IMR-90 (cell line): Measurements from ENCODE around the gene WDR1. TPM values are rescaled to one million over a fixed set of nuclear protein-coding genes. Genes with fewer than 3 reads are reported as not detected.

Experiments
- ATAC-seq: fragments of 200-7000 bp; cut with Tn5 transposase; 2 replicates; pipeline ENCODE4 v1.9.1; 2020; ENCODE audit warnings: low read depth, mild to moderate bottlenecking, moderate library complexity
- BruUV-seq: library from RNA; stranded (reverse); fragments of 400-500 nt; replicated peaks from 2 replicates; lab custom pipeline; 2021; lab: Mats Ljungman, UMichigan
- CTCF ChIA-PET: fragments of 300-600 bp; formaldehyde crosslinking; extraction: SDS; loops from one replicate; lab custom pipeline; 2021; ENCODE audit warnings: antibody characterized with exemption; lab: Yijun Ruan, JAX
- POLR2A ChIA-PET: fragments of 300-600 bp; sonication (Branson Sonifier 250); formaldehyde crosslinking; loops from one replicate; lab custom pipeline; 2022; ENCODE audit warnings: antibody characterized with exemption; ENCODE audit not compliant: unreplicated experiment; lab: Charles Lee
- DNase-seq: peaks from one replicate; pipeline ENCODE4 v3.0.0; 2013
- H2AFZ ChIP-seq: replicated peaks from 2 replicates; pipeline ENCODE3; 2013; ENCODE audit warnings: low read length, mild to moderate bottlenecking; ENCODE audit not compliant: poor library complexity
- H2AK5ac ChIP-seq: 2 replicates; pipeline ENCODE4 v1.6.1; 2013; ENCODE audit warnings: low read depth, low read length, inconsistent platforms
- H2AK9ac ChIP-seq: replicated peaks from 2 replicates; pipeline ENCODE3; 2013; ENCODE audit warnings: mild to moderate bottlenecking, low read depth, low read length, moderate library complexity; ENCODE audit not compliant: poor library complexity
- H2BK120ac ChIP-seq: 2 replicates; pipeline ENCODE4 v1.6.1; 2013; ENCODE audit warnings: low read depth, low read length, inconsistent platforms
- H2BK15ac ChIP-seq: 3 replicates; pipeline ENCODE4 v1.6.1; 2013; ENCODE audit warnings: low read depth, low read length, inconsistent platforms
- H2BK20ac ChIP-seq: 2 replicates; pipeline ENCODE4 v1.6.1; 2013; ENCODE audit warnings: low read depth, mild to moderate bottlenecking, inconsistent platforms, low read length, moderate library complexity
- H2BK5ac ChIP-seq: 2 replicates; pipeline ENCODE4 v1.6.1; 2013; ENCODE audit warnings: mild to moderate bottlenecking, low read depth, low read length, inconsistent platforms; ENCODE audit not compliant: poor library complexity, severe bottlenecking
- H3K14ac ChIP-seq: replicated peaks from 2 replicates; pipeline ENCODE4 v1.6.1; 2013; ENCODE audit warnings: low read depth, low read length, inconsistent platforms
- H3K18ac ChIP-seq: 2 replicates; pipeline ENCODE4 v1.6.1; 2013; ENCODE audit warnings: low read depth, low read length, control low read depth
- H3K23ac ChIP-seq: 2 replicates; pipeline ENCODE4 v1.6.1; 2013; ENCODE audit warnings: low read depth, low read length, inconsistent platforms
- H3K27ac ChIP-seq: 2 replicates; pipeline ENCODE4 v1.5.1; 2013; ENCODE audit warnings: mild to moderate bottlenecking, control low read depth, low read length; ENCODE audit not compliant: insufficient read depth
- H3K27me3 ChIP-seq: 2 replicates; pipeline ENCODE4 v1.6.1; 2013; ENCODE audit warnings: low read length; ENCODE audit not compliant: control insufficient read depth, insufficient read depth
- H3K36me3 ChIP-seq: 2 replicates; pipeline ENCODE4 v1.6.1; 2013; ENCODE audit warnings: low read length, mixed read lengths; ENCODE audit not compliant: control insufficient read depth, insufficient read depth
- H3K4ac ChIP-seq: 2 replicates; pipeline ENCODE4 v1.6.1; 2013; ENCODE audit warnings: low read depth, low read length, inconsistent platforms
- H3K4me1 ChIP-seq: 2 replicates; pipeline ENCODE4 v1.6.1; 2013; ENCODE audit warnings: low read length, mixed read lengths; ENCODE audit not compliant: control insufficient read depth, insufficient read depth
- H3K4me2 ChIP-seq: 2 replicates; pipeline ENCODE4 v1.6.1; 2013; ENCODE audit warnings: low read depth, mild to moderate bottlenecking, control low read depth, low read length, moderate library complexity
- H3K4me3 ChIP-seq: 2 replicates; pipeline ENCODE4 v1.5.1; 2013; ENCODE audit warnings: low read depth, mild to moderate bottlenecking, control low read depth, low read length, moderate library complexity; ENCODE audit not compliant: insufficient read depth
- H3K56ac ChIP-seq: 2 replicates; pipeline ENCODE4 v1.6.1; 2013; ENCODE audit warnings: low read length, inconsistent platforms; ENCODE audit not compliant: insufficient read depth; ENCODE audit errors: extremely low read depth
- H3K79me1 ChIP-seq, 2 experiments: 2 replicates each; pipeline ENCODE4 v1.6.1; 2013; ENCODE audit warnings: low read length in 2 of 2, inconsistent platforms in 1 of 2, low read depth in 1 of 2
- H3K9ac ChIP-seq: 2 replicates; pipeline ENCODE4 v1.6.1; 2013; ENCODE audit warnings: low read depth, low read length, control low read depth
- H3K9me1 ChIP-seq: 2 replicates; pipeline ENCODE4 v1.6.1; 2013; ENCODE audit warnings: low read length, inconsistent platforms; ENCODE audit not compliant: insufficient read depth
- H3K9me3 ChIP-seq: 2 replicates; pipeline ENCODE4 v1.6.1; 2013; ENCODE audit warnings: low read length; ENCODE audit not compliant: control insufficient read depth, insufficient read depth
- H4K20me1 ChIP-seq: 2 replicates; pipeline ENCODE4 v1.6.1; 2013; ENCODE audit warnings: low read length, inconsistent platforms; ENCODE audit not compliant: insufficient read depth
- H4K5ac ChIP-seq: 2 replicates; pipeline ENCODE4 v1.6.1; 2013; ENCODE audit warnings: mild to moderate bottlenecking, low read depth, low read length, control low read depth
- H4K8ac ChIP-seq, 2 experiments: 2 replicates each; pipeline ENCODE4 v1.6.1; 2013; ENCODE audit warnings: low read depth in 2 of 2, low read length in 2 of 2, control low read depth in 1 of 2, inconsistent platforms in 1 of 2
- H4K91ac ChIP-seq: 2 replicates; pipeline ENCODE4 v1.6.1; 2013; ENCODE audit warnings: low read depth, low read length, inconsistent platforms; ENCODE audit not compliant: insufficient read depth
- CHD1 ChIP-seq: IDR thresholded peaks from 2 replicates; pipeline ENCODE4 v1.6.1; 2012; ENCODE audit warnings: low read depth, low read length, improper control_type of control experiment
- MAFK ChIP-seq: IDR thresholded peaks from 2 replicates; pipeline ENCODE4 v1.6.1; 2012; ENCODE audit warnings: low read depth, low read length, improper control_type of control experiment
- WGBS, 2 experiments: methylation state at CpG; one replicate each; pipeline versions ENCODE4 v1.1.5 to v1.1.7; 2013; ENCODE audit warnings: missing lambda C conversion rate in 2 of 2; ENCODE audit not compliant: insufficient read length in 1 of 2; ENCODE audit errors: extremely low coverage in 2 of 2; 5-methylcytosine and 5-hydroxymethylcytosine counted together
- dilution Hi-C: fragments of 300-500 bp; cut with HindIII; formaldehyde crosslinking; loops from one replicate; pipeline ENCODE4 v1.14.3; 2018; ENCODE audit warnings: low sequenced_read_pairs; ENCODE audit not compliant: unreplicated experiment
- in situ Hi-C: fragments of 300-500 bp; cut with MboI; formaldehyde crosslinking; loops from 3 replicates; pipeline ENCODE4 v1.14.3; 2019; ENCODE audit warnings: low sequenced_read_pairs, inconsistent platforms, mixed read lengths
- intact Hi-C: fragments of 100-400 bp; cut with micrococcal nuclease; formaldehyde crosslinking; loops from 2 replicates; pipeline ENCODE4 v1.10.0; 2022
- polyA plus RNA-seq, 3 experiments: library from polyadenylated mRNA; depleted of rRNA; stranded (reverse); fragments of >200 nt; gene quantifications; 2 replicates each; pipeline ENCODE4 v1.2.3, GENCODE V29; 2012; ENCODE audit warnings: low replicate concordance in 1 of 3
- total RNA-seq: library from RNA; depleted of rRNA; stranded (reverse); fragments of >200 nt; gene quantifications from 2 replicates; pipeline ENCODE4 v1.2.3, GENCODE V29; 2012
- TF ChIP-seq, protein P1 (sequence below): fragments of 150-350 bp; IDR thresholded peaks from 2 replicates; pipeline ENCODE4 v1.6.1; 2017; ENCODE audit warnings: mild to moderate bottlenecking, antibody characterized with exemption, low read length, low read depth

Gene WDR1
- total and polyA plus RNA-seq, 2 of the 4 experiments (the other 2 are of a cell fraction), result 725 to 992 TPM

DNA sequence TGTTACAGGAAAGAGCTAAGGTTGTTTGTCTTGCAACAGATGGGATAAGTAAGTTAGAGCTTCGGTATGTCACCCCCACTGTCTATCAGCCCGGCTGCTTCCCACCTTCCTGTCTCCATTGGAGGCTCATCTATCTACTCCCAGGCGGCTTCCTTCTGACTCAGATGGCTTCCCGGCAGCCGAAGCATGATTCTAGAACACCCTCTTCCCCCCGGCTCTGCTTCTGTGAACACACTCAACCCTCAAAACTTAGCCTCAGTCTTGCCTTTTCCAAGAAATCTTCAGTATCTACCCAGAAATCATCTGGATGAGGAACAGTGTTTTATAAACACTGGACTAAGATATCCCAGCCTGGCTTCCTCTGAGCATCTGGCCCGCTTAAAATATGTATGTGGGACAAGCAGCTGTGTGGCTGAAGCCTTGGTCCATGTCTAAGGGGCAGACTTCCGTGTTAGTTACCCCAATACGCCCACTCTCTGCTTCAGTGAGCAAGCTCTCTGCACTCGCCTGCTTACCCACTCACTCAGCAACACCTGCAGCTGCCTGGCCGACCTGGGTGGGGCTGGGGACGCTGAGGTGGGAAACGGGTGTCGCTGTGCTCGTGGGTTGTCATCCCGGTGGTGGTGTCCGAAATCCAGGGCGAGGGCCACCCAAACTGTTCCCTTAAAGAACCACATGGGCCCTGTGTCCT, 83.3 kb downstream of the WDR1 start:
- Histone ChIP-seq H3K18ac (peak overlapping the region; percentile 29; the same call in 1 of the 2 replicates), H2AK5ac (peak overlapping the region; percentile 74), H3K56ac (0 out of 2 replicates have a peak overlapping the region, but pooled peaks have one; percentile 4), H3K4me2 (peak overlapping the region; percentile 47), H3K79me1 (no peaks in the 10 kb centered on the region), H4K8ac (peak overlapping the region in 1 of 2 experiments; percentile 45; a peak in 2 of 4 replicates), H3K4me1 (peaks cover 28% of the 10 kb centered on the region), H3K9ac (no peak overlapping the region; the same call in 1 of the 2 replicates), H2BK5ac (no peak overlapping the region), H3K27ac (peak overlapping the region; percentile 85), H2AFZ (peak overlapping the region; percentile 35), H3K14ac (peak overlapping the region; percentile 20), H3K9me3 (no peaks in the 10 kb centered on the region), H2BK15ac (0 out of 3 replicates have a peak overlapping the region, but pooled peaks have one; percentile 10), H3K36me3 (no peaks in the 10 kb centered on the region), H3K23ac (peak overlapping the region; percentile 32; the same call in 1 of the 2 replicates), H2AK9ac (peak overlapping the region; percentile 65), H4K20me1 (no peaks in the 10 kb centered on the region), H3K9me1 (peaks cover 7% of the 10 kb centered on the region), H2BK120ac (peak overlapping the region; percentile 47), H2BK20ac (peak overlapping the region; percentile 26; the same call in 1 of the 2 replicates), H3K4me3 (no peak overlapping the region), H3K4ac (peak overlapping the region; percentile 45), H3K27me3 (no peaks in the 10 kb centered on the region), H4K5ac (peak overlapping the region; percentile 72; the same call in 1 of the 2 replicates), H4K91ac (peak overlapping the region; percentile 30; the same call in 1 of the 2 replicates)
- DNase-seq, result peak; percentile 71
- CTCF ChIA-PET, result interaction anchor here (0.9 kb wide), 1 partner anchor 18 kb away, joined by 4 read pairs; no protein-coding TSS in a partner anchor
- POLR2A ChIA-PET, result no interaction called here
- TF ChIP-seq CHD1, result no peak
- TF ChIP-seq, protein P1, sequence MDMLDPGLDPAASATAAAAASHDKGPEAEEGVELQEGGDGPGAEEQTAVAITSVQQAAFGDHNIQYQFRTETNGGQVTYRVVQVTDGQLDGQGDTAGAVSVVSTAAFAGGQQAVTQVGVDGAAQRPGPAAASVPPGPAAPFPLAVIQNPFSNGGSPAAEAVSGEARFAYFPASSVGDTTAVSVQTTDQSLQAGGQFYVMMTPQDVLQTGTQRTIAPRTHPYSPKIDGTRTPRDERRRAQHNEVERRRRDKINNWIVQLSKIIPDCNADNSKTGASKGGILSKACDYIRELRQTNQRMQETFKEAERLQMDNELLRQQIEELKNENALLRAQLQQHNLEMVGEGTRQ, result no peak
- TF ChIP-seq MAFK, result no peak
- no TSS peak for BruUV-seq
- ATAC-seq, result peak; percentile 91
- dilution Hi-C loops (no loop called here), intact Hi-C loops (no loop called here), in situ Hi-C loops (no loop called here)
- 26% methylated on average over 7 of the region's 18 CpGs; no CpG with 5 or more reads in 1 of the 2 experiments for whole genome bisulfite sequencing, 2 experiments
